AG09309 (cell line): ENCODE measurements around the gene CXCR3.

Source experiments
- DNase-seq: peaks from one replicate; pipeline ENCODE4 v3.0.0-alpha.2; 2010; ENCODE audit warnings: low read depth
- H3K4me3 ChIP-seq: 2 replicates; pipeline ENCODE4 v1.5.1; 2011; ENCODE audit warnings: mild to moderate bottlenecking, low read depth, low read length, moderate library complexity; ENCODE audit not compliant: control insufficient read depth
- CTCF ChIP-seq: IDR thresholded peaks from 2 replicates; pipeline ENCODE4 v1.5.1; 2011; ENCODE audit warnings: mild to moderate bottlenecking, low read depth, low read length, inconsistent platforms; ENCODE audit not compliant: insufficient read depth, control insufficient read depth; ENCODE audit errors: missing control alignments

CXCR3 gene

DNA sequence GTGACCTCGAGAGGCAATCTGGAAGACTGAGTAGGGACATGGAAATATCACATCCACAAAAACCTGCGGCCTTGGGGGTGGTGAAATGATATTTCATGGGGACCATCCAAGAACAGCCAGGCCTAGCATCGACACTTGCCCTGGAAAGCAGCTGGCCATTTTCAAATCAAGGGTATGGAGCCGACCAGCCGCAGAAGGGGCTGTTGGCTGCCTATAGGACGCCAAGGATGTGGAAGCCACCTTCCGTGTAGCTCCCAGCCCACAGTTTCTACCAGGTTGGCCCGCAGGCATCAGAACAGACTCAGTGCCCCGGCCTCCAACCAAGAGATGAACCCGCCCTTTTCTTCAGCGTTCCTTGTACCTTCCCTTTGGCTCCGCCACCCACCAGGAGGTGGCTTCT lies 43.6 kb upstream of the CXCR3 start:
- no peak for DNase-seq
- no peak for TF ChIP-seq CTCF
- H3K4me3 ChIP-seq: no peak overlapping the region

GRCh38 chrX:71660562-71661416 lies 42.5 kb upstream of the CXCR3 start:
- no peak for TF ChIP-seq CTCF
- H3K4me3 ChIP-seq: no peak overlapping the region
- no peak for DNase-seq

GRCh38 chrX:71659959-71660358 lies 41.6 kb upstream of the CXCR3 start:
- DNase-seq: no peak
- H3K4me3 ChIP-seq: no peak overlapping the region
- no peak for TF ChIP-seq CTCF

DNA sequence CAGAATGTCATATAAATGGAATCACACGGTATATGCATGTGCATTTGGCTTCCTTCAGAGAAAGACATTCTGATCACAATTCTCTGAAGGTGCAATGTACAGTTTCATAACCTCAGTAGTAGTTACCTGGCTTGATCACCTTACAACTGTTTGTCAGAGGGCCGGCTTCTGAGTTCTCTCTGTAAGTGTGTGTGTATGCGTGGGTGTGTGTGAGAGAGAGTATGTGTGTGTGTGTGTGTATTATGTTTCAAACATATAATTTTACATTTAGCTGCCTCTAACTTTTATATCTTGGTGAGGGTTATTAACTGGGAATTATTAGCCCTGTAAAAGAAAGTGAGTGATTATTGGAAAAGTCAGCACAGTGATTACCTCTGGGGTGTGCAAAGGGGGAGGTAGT lies 41.0 kb upstream of the CXCR3 start:
- no peak overlapping the region for H3K4me3 ChIP-seq
- no peak for DNase-seq
- no peak for TF ChIP-seq CTCF

- no peak for TF ChIP-seq CTCF
- DNase-seq: no peak
- H3K4me3 ChIP-seq: no peak overlapping the region
These were observed 39.0 kb upstream of the CXCR3 start for GRCh38 chrX:71657267-71657666.

GRCh38 chrX:71653344-71653743 lies 35.0 kb upstream of the CXCR3 start:
- H3K4me3 ChIP-seq: no peak overlapping the region
- DNase-seq: no peak
- TF ChIP-seq CTCF: no peak

- peak; percentile 24 for DNase-seq
- peak; percentile 68 for TF ChIP-seq CTCF
- no peak overlapping the region for H3K4me3 ChIP-seq
These were observed 34.1 kb upstream of the CXCR3 start for GRCh38 chrX:71652405-71652804.
